K562 (cell line): ENCODE results near the gene ENO3. TPM values are rescaled to one million over a fixed set of nuclear protein-coding genes. Genes with fewer than 3 reads are reported as not detected.
A peak's percentile ranks its signal among the peaks of the same experiment; 100 is the strongest.

ENCODE experiments used
- ATAC-seq: fragments of 200-7000 bp; cut with Tn5 transposase; 3 replicates; pipeline ENCODE4 v1.9.1; 2020; ENCODE audit warnings: moderate library complexity
- BruUV-seq: library from RNA; stranded (reverse); fragments of 400-500 nt; replicated peaks from 2 replicates; lab custom pipeline; 2021; lab: Mats Ljungman, UMichigan
- CTCF ChIA-PET: fragments of 300-600 bp; formaldehyde crosslinking; extraction: SDS; loops from one replicate; lab custom pipeline; 2021; ENCODE audit warnings: low intra/inter-chr PET ratio; lab: Yijun Ruan, JAX
- POLR2A ChIA-PET: fragments of 300-600, 350-650 bp; sonication (Branson Sonifier 250); formaldehyde crosslinking; extraction: SDS; loops from one replicate; lab custom pipeline; 2021; ENCODE audit warnings: antibody characterized with exemption, inconsistent platforms; lab: Yijun Ruan, JAX
- DNase-seq, 4 experiments: peaks; one replicate each; pipeline versions ENCODE4 v3.0.0 to v3.0.0-alpha.2; 2011 to 2018; ENCODE audit warnings: low spot score in 3 of 4, mixed read lengths in 3 of 4; ENCODE audit errors: extremely low read depth in 1 of 4
- FAIRE-seq: peaks from 2 replicates; lab custom pipeline; 2011; peaks lifted over from hg19 to GRCh38; lab: Jason Lieb, UNC
- H2AFZ ChIP-seq: 2 replicates; pipeline ENCODE4 v1.6.0; 2011; ENCODE audit warnings: low read depth, low read length, control low read depth, inconsistent platforms
- H3K27ac ChIP-seq: fragments of 200-600 bp; 3 replicates; pipeline ENCODE4 v1.8.0; 2011; ENCODE audit warnings: low read depth, mild to moderate bottlenecking, control low read depth, inconsistent platforms, low read length, moderate library complexity, mixed read lengths; ENCODE audit errors: extremely low read depth
- H3K27me3 ChIP-seq, 2 experiments: fragments of 300-600 bp in 1 of 2; 2 replicates in 1 of 2; 3 replicates in 1 of 2; pipeline versions ENCODE4 v1.6.0 to v1.8.0; 2011; ENCODE audit warnings: inconsistent platforms in 2 of 2, low read length in 2 of 2, mild to moderate bottlenecking in 1 of 2, mixed read lengths in 1 of 2, moderate library complexity in 1 of 2; ENCODE audit not compliant: control insufficient read depth in 2 of 2, insufficient read depth in 2 of 2
- H3K36me3 ChIP-seq: fragments of 300-600 bp; 3 replicates; pipeline ENCODE4 v1.8.0; 2011; ENCODE audit warnings: mild to moderate bottlenecking, low read length, inconsistent platforms; ENCODE audit not compliant: control insufficient read depth, insufficient read depth
- H3K4me1 ChIP-seq, 2 experiments: fragments of 200-600 bp in 1 of 2; replicated peaks in 1 of 2; 2 replicates in 1 of 2; 3 replicates in 1 of 2; pipeline versions ENCODE4 v1.5.1 to v1.8.0; 2011; ENCODE audit warnings: inconsistent platforms in 2 of 2, low read length in 2 of 2, mild to moderate bottlenecking in 1 of 2, mixed read lengths in 1 of 2, moderate library complexity in 1 of 2; ENCODE audit not compliant: control insufficient read depth in 2 of 2, insufficient read depth in 2 of 2
- H3K4me2 ChIP-seq: 2 replicates; pipeline ENCODE4 v1.6.1; 2011; ENCODE audit warnings: low read length, control low read depth, inconsistent platforms, mixed read lengths; ENCODE audit not compliant: insufficient read depth
- H3K4me3 ChIP-seq: fragments of 200-600 bp; sonication (generic), shearing (Covaris generic); 2 replicates; pipeline ENCODE4 v1.5.1; 2016; ENCODE audit warnings: control low read depth, inconsistent platforms
- H3K79me2 ChIP-seq: fragments of 200-600 bp; 3 replicates; pipeline ENCODE4 v1.8.0; 2011; ENCODE audit warnings: low read length, inconsistent platforms; ENCODE audit not compliant: control insufficient read depth, insufficient read depth
- H3K9ac ChIP-seq, 2 experiments: 2 replicates each; pipeline versions ENCODE4 v1.6.0 to v1.6.1; 2011; ENCODE audit warnings: low read depth in 2 of 2, low read length in 2 of 2, control low read depth in 1 of 2, inconsistent platforms in 1 of 2, mild to moderate bottlenecking in 1 of 2, mixed read lengths in 1 of 2; ENCODE audit not compliant: insufficient read depth in 1 of 2
- H3K9me1 ChIP-seq: one replicate; pipeline ENCODE4 v1.6.0; 2011; ENCODE audit warnings: inconsistent platforms, mild to moderate bottlenecking, low read length, moderate library complexity; ENCODE audit not compliant: control insufficient read depth, insufficient read depth
- H3K9me3 ChIP-seq: replicated peaks from 2 replicates; pipeline ENCODE4 v1.5.1; 2011; ENCODE audit warnings: low read depth, low read length, inconsistent platforms; ENCODE audit not compliant: control insufficient read depth, insufficient read depth
- H4K20me1 ChIP-seq: replicated peaks from 2 replicates; pipeline ENCODE4 v1.6.1; 2011; ENCODE audit warnings: low read length, inconsistent platforms, mixed read lengths; ENCODE audit not compliant: control insufficient read depth, insufficient read depth
- CHD4 ChIP-seq: fragments of 200-600 bp; sonication (generic); IDR thresholded peaks from 3 replicates; pipeline ENCODE4 v1.6.1; 2012; ENCODE audit warnings: low read depth, mild to moderate bottlenecking, mixed read lengths, low read length, inconsistent platforms; ENCODE audit not compliant: insufficient read depth, insufficient replicate concordance, poor library complexity, severe bottlenecking
- CREBBP ChIP-seq: IDR thresholded peaks from one replicate; pipeline ENCODE4 v1.6.1; 2012; ENCODE audit warnings: low read depth, mild to moderate bottlenecking, control low read depth, inconsistent platforms, low read length
- HMGN3 ChIP-seq: IDR thresholded peaks from 2 replicates; pipeline ENCODE4 v1.6.1; 2011; ENCODE audit warnings: borderline replicate concordance, low read depth, mild to moderate bottlenecking, mixed read lengths, low read length; ENCODE audit not compliant: insufficient read length; ENCODE audit errors: extremely low read depth
- ZNF316 ChIP-seq: fragments of 450-650 bp; IDR thresholded peaks from 2 replicates; pipeline ENCODE4 v1.6.1; 2016
- WGBS: fragments of 100-300 bp; shearing (Covaris generic); methylation state at CpG from one replicate; pipeline ENCODE4 v1.1.6; 2016; ENCODE audit warnings: low coverage, mixed read lengths; ENCODE audit not compliant: insufficient coverage; ENCODE audit errors: missing lambda C conversion rate; 5-methylcytosine and 5-hydroxymethylcytosine counted together
- in situ Hi-C: fragments of 300-500 bp; cut with MboI; formaldehyde crosslinking; loops from 4 replicates; pipeline ENCODE4 v1.15.0; 2018; ENCODE audit warnings: inconsistent platforms, mixed read lengths
- intact Hi-C: fragments of 100-400 bp; cut with micrococcal nuclease; formaldehyde crosslinking; loops from 2 replicates; pipeline ENCODE4 v1.14.2; 2022
- polyA plus RNA-seq, 8 experiments: library from polyadenylated mRNA; depleted of rRNA in 4 of 8; stranded (reverse) in 5 of 8; unstranded in 3 of 8; fragments of >200 nt; fragmentation: Nextera tagmentation in 2 of 8; fragmentation: Illumina TruSeq in 1 of 8; extraction: Ambion mirVana in 2 of 8; extraction: Trizol in 1 of 8; gene quantifications; 2 replicates each; pipeline versions ENCODE4 v1.2.1 to v1.2.3, GENCODE V29; 2011 to 2014; ENCODE audit warnings: inconsistent platforms in 1 of 8, missing spikeins in 1 of 8
- total RNA-seq, 7 experiments: library from RNA; depleted of rRNA in 6 of 7; stranded (reverse); fragments of >200 nt in 6 of 7; fragmentation: Illumina TruSeq in 2 of 7; extraction: Trizol in 2 of 7; gene quantifications; 2 replicates each; pipeline versions ENCODE4 v1.2.1 to v1.2.3, GENCODE V29; 2011 to 2021; ENCODE audit warnings: low replicate concordance in 1 of 7
- TF ChIP-seq, protein P1 (sequence below), 3 experiments: fragments of 200-800 bp in 1 of 3; sonication (Bioruptor generic) in 1 of 3; sonication (generic) in 1 of 3; formaldehyde crosslinking in 1 of 3; IDR thresholded peaks; 2 replicates each; pipeline versions ENCODE4 v1.6.1 to v1.8.0; 2016 to 2022; ENCODE audit warnings: mild to moderate bottlenecking in 2 of 3, missing compliant biosample characterization in 2 of 3, missing genetic modification characterization in 2 of 3, missing genetic modification reagents in 1 of 3

ENO3 gene
- total and polyA plus RNA-seq, 9 of the 15 experiments (the other 6 are each of a cell fraction or from before 2014, with no cell fraction given): 5.7 to 17.2 (median 9.9) TPM

DNA sequence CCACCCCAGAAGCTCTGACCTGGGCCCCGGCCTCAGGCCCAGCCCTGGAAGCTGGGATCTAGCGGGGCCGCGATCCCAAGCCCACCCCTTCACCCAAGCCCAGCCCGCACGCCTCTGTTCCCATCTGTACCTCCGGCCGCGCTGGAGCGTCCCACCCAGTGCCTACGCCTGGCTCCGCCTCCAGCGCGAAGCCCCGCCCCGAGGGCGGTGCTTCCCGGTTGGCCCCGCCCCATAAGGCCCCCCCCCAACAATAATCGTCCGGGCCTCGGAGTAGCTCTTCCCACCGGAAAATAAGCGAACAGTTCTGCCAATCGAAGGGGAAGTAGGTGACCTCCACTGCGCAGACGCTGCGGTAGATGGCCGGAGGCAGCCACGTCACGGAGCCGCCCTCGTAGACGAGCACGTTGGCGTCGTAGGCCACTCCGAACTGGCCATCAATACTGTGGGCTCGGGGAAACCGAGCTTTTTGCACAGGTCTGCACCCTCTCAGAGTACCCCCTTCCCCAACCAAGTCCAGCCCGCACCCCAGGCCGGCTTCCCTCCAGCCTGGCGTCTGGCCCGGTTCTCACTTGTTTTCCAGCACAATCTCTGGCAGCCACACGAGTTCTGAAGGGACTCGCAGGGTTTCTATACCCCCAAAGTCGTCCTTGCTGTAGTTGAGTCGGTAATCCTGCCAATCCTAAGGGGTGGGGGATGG, 49.1 kb upstream of the ENO3 start:
- TF ChIP-seq, protein P1, sequence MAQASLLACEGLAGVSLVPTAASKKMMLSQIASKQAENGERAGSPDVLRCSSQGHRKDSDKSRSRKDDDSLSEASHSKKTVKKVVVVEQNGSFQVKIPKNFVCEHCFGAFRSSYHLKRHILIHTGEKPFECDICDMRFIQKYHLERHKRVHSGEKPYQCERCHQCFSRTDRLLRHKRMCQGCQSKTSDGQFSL (CRISPR knock-in tag; IDR thresholded peaks at IDR 0.05): peak; percentile 96
- TF ChIP-seq, protein P1 (tag; IDR thresholded peaks at IDR 0.05): 0 out of 4 replicates have a peak, but pooled peaks of 1 of the 2 experiments have one; percentile 34
- TF ChIP-seq ZNF316 (no peak), HMGN3 (no peak), CREBBP (no peak), CHD4 (no peak)
- H3K79me2 ChIP-seq: no peaks in the 10 kb centered on the region
- in situ Hi-C loops (no loop called here), intact Hi-C loops (loop anchor here (10.0 kb wide), 1 partner anchor 63 kb away; the partner anchor contains the start of gene SPAG7)
- H4K20me1 ChIP-seq: no peaks in the 10 kb centered on the region
- H3K4me3 ChIP-seq: no peak overlapping the region
- WGBS: 62% methylated on average over 6 of the region's 48 CpGs
- no peaks in the 10 kb centered on the region; the same call in 2 of the 3 replicates for H3K36me3 ChIP-seq
- H3K9me3 ChIP-seq: no peaks in the 10 kb centered on the region
- no peak for FAIRE-seq
- CTCF ChIA-PET: interaction anchor here (0.5 to 0.7 kb wide), 2 partner anchors 117 to 192 kb away, joined by 4 read pairs; no protein-coding TSS in a partner anchor
- peak; percentile 69 for ATAC-seq
- no peak overlapping the region for H3K27ac ChIP-seq
- H3K9me1 ChIP-seq: peaks cover 2% of the 10 kb centered on the region
- peaks cover 14 to 28% of the 10 kb centered on the region in 2 experiments for H3K4me1 ChIP-seq
- no peak overlapping the region for H2AFZ ChIP-seq
- H3K9ac ChIP-seq: no peak overlapping the region
- no TSS peak for BruUV-seq
- DNase-seq: peak in 3 of 4 experiments; percentile 34 to 64 (median 50)
- H3K4me2 ChIP-seq: no peak overlapping the region
- no peaks in the 10 kb centered on the region; a peak in 1 of 5 replicates for H3K27me3 ChIP-seq
- POLR2A ChIA-PET: interaction anchor here (0.6 to 0.9 kb wide), 4 partner anchors 37 to 130 kb away, joined by 3 read pairs; partner anchors contain the start of gene PLD2
